GM19193 (cell line): ENCODE results near the gene XPO6.

Experiments used
- POLR2A ChIP-seq: IDR thresholded peaks from 4 replicates; pipeline ENCODE4 v1.6.1; 2011; ENCODE audit not compliant: insufficient read depth, insufficient read length; ENCODE audit errors: extremely low read depth

XPO6 gene

DNA sequence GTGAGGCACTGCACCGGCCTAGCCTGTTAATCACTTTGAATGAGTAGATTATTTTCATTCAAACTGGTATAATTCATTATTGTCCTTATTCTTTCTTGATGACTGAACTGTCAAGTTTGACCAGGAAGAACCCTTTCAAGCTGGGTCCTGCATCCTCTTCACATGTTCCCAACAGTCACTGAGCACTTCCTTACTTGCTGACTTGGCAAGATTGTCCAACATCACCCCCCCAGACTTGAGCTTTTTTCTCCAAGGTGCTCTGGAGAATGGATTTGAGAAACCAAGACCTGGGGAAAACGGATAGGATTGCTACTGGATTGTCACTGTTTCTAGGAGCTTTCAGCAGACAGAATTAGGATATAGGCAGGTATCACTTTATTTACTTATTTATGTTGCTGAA is 93.1 kb downstream of the XPO6 start:
- no peak for TF ChIP-seq POLR2A

GRCh38 chr16:28117168-28117565 is 94.6 kb downstream of the XPO6 start:
- TF ChIP-seq POLR2A: no peak

DNA sequence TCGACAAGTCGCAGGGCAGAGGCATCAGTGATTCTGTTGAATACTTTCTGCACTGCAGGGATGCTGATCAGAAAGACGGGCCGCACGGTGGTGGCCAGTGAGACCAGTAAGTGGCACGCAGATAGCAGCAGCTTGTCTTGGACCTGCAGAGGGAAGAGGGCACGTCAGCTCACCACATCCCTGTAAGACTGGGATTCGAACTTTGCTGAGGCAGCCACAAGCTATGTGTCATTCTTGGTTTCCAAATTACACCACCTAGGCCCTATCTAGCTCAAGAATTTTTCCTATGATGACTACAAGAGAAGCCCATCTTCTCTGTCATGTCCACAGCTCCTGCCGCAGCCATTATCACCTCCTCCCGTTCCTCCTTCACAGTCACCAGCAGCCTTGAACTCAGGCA is 98.9 kb downstream of the XPO6 start:
- TF ChIP-seq POLR2A: no peak

DNA sequence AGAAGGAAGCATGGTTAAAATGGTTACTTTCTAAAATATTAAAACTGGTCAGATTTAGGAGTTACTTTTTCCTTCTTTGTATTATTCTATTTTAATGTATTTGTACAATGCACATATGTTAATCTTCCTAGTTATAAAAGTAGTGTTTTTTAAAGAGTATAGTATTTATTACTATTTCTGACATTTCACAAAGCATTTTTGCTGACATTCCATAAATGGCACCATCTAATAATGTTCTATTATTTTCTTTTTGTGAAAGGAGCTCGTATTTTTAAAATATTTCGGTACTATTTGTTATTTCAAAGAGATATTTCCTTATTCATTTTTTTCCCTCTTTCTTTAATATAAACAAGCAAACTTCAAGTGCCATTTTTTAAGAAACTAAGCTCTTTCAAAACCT is 100.8 kb downstream of the XPO6 start:
- no peak for TF ChIP-seq POLR2A

DNA sequence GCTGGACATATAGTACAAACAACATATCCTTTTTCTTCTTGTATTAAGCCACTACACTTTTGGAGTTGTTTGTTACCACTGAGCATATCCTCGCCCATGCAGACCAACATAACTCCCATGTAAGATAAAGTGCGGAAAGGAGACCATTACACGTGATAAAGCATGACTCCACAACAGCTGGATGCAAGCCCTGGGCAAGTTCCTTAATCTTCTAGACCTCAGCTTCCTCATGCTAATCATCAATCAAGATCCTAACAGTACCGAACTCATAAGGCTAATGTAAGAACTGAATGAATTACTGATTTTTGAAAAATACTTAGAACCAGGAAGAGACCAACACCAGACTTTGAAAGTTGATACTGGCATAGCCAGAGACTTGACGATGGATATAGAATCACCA is 101.3 kb downstream of the XPO6 start:
- no peak for TF ChIP-seq POLR2A

GRCh38 chr16:28110074-28110473 is 101.7 kb downstream of the XPO6 start:
- no peak for TF ChIP-seq POLR2A

GRCh38 chr16:28108590-28109247 is 103.0 kb downstream of the XPO6 start:
- no peak for TF ChIP-seq POLR2A

GRCh38 chr16:28107232-28107631 is 104.5 kb downstream of the XPO6 start:
- TF ChIP-seq POLR2A: no peak

- no peak for TF ChIP-seq POLR2A
Observed at GRCh38 chr16:28106467-28107215, 105.1 kb downstream of the XPO6 start.

- TF ChIP-seq POLR2A: no peak
Observed at GRCh38 chr16:28105954-28106353, 105.8 kb downstream of the XPO6 start.

GRCh38 chr16:28105297-28105696 is 106.5 kb downstream of the XPO6 start:
- TF ChIP-seq POLR2A: no peak

- TF ChIP-seq POLR2A: no peak
Observed at GRCh38 chr16:28104404-28104803, 107.4 kb downstream of the XPO6 start.

- TF ChIP-seq POLR2A: no peak
Observed at GRCh38 chr16:28103516-28104170, 108.1 kb downstream of the XPO6 start.

DNA sequence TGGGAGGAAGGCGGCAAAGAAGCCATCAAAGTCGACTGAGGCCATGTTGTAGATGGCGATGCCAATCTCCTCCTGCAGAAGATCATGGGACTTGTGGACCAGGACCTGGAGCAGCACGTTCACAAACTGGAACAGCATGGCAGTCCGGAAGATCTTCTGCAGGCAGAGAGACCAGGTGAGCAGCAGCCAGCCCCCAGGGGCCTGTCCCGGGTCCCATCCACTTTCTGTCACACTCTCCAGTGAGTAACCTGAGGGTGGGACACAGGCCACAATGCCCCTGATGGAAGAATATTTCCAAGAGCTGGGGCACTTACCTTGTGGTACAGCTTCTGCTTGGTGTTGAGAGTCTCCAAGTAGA is 110.3 kb downstream of the XPO6 start:
- TF ChIP-seq POLR2A: no peak

- TF ChIP-seq POLR2A: no peak
Observed at GRCh38 chr16:28100810-28101532, 110.8 kb downstream of the XPO6 start.
